ENCODE results near the gene CDK11B.
A peak's percentile ranks its signal among the peaks of the same experiment; 100 is the strongest.
"Not testable (repeated sequence)": the region's sequence is repeated elsewhere in the genome, so short reads cannot be mapped to it uniquely, and the experiment has no call there.

CDK11B gene
- 55.7 to 81.8 (median 64.2) reads per million in 4 donors for total RNA-seq

GRCh38 chr1:1658583-1659549 lies at the start of gene CDK11B:
TSS of gene CDK11B (minus strand) at chr1:1659004. CDS start at chr1:1657485, 1,519 bp downstream.
- DNase-seq, result peak; percentile 92 to 100 (median 96)

DNA sequence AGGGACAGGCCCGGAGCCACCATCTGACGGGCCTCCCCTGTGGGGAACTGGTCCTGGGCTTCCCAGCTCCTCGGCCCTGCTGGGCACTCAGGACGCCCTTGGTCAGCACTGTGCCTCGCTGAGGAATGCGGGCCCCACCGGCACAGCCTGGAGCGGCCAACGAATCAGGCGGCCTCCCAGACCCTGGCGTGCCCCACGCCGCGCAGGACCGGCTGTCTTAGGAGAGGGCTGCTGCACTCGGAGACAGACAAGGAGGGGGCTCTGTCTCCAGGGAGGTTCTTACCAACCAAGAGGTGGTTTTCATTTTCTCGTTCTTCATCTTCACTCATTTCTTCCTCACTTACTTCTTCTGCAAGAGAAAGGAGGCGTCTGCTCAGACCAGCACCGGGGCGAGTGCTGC lies 49.1 kb upstream of the CDK11B start:
- DNase-seq, result not testable (repeated sequence)

GRCh38 chr1:1707241-1707640 lies 48.4 kb upstream of the CDK11B start:
- DNase-seq, result not testable (repeated sequence)

DNA sequence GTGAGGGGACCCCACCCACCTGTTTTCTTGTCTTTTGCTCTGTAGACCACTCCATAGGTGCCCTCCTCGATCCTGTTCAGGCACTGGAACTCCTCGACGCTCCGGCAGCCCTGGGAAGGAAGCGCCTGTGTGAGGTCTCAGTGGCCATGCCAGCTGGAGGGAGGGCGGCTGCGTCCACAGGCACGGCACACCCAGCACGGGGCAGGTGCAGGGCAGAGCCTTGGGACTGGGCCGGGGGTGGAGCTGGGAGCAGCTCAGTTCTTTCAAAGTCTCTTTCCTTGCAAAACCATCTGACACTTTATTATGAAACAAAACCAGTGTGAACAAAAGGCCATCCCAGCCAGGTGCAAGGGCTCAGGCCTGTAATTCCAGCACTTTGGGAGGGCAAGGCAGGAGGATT lies 46.8 kb upstream of the CDK11B start:
- not testable (repeated sequence) for DNase-seq

GRCh38 chr1:1704284-1704957 lies 45.6 kb upstream of the CDK11B start:
- DNase-seq, result not testable (repeated sequence)

GRCh38 chr1:1703796-1704195 lies 45.0 kb upstream of the CDK11B start:
- no peak for DNase-seq

GRCh38 chr1:1702506-1702905 lies 43.7 kb upstream of the CDK11B start:
- DNase-seq, result not testable (repeated sequence)

- DNase-seq, result not testable (repeated sequence)
These were observed 41.8 kb upstream of the CDK11B start for GRCh38 chr1:1700557-1700956.

GRCh38 chr1:1700067-1700466 lies 41.3 kb upstream of the CDK11B start:
- not testable (repeated sequence) for DNase-seq

- not testable (repeated sequence) for DNase-seq
These were observed 40.3 kb upstream of the CDK11B start for GRCh38 chr1:1699061-1699460.

DNA sequence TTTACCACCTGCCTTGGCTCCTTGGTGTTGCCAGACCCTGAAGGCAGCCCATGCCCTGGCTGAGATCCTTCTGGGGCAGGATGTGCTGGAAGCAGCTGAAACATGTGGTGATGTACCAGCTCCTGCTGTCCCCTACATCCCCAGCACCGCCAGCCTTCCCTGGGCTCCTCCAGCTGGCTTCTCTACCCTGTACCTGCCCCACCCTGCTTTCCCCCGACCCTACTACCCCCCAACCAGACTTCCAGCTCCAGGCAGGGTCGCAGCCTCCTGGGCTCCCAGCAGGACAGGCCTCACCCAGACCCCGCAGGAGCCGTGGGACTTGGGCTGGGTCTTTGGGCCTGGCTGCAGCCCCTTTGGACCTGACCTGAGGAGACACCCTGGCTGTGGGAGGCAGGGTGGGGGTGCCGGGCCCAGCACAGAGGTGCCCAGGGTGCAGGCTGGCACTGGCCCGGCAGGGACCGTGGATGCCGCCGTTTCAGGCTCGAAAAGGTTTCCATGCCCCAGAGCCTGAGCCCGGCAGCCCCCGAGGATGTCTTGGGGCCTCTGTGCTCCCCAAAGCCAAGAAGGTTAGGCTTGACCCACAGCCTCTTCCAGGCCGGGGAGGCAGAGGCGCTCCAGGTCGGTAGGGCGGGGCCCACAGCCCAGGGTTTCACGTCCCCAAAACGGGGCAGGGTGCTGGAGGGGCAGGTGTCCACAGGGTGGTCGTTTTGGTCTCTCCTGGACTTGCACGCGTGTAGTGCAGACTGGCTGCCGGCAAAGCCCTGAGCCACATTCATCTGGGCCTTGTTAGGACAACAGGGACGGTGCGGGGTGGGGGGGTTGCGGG lies 38.8 kb upstream of the CDK11B start:
- not testable (repeated sequence) for DNase-seq

DNA sequence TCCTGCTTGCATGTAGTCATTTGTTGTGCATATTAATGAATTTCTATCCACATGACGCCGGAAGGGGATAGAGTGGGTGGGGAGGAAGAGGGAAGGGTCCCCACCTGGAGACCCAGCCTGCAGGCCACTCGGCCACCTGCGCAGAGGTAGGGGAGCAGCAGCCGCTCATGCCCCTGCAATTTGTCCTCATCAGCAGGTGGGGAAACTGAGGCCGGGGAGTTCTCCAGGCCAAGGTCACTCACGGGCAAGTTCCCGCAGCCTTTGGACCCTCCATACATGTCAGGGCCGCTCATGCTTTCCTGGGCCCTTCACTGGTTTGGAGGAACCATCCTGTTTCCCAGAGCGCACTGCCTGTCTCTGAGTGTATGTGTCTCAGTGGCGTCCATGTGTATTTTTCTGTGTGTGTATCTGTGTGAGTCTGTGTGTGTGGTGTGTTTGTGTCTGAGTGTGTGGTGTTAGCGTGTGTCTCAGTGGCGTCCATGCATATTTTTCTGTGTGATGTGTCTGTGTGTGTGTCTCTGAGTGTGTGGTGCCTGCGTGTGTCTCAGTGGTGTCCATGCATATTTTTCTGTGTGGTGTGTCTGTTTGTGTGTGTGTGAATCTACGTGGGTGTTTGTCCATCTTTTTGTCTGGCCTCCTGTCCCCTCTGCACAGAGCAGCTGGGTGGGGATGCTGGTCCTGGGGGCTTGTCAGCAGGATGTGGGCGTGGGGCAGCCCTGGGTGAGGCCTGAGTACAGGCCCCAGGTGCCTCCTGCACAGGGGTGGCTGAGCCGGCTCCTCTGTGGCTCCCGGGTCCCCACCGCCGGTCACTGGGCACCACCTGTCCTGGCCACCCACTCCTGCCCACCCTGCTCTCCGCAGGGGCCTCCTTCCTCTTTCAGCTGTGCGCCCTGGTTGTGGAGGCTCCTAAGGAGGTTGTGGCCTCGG lies 37.9 kb upstream of the CDK11B start:
- DNase-seq, result not testable (repeated sequence)

- peak; percentile 87 to 94 (median 90) for DNase-seq
These were observed 34.2 kb upstream of the CDK11B start, which contains the start of gene SLC35E2B for GRCh38 chr1:1692714-1693647. TSS of gene SLC35E2B (minus strand) at chr1:1692795. CDS start at chr1:1676699, 16,096 bp downstream.

GRCh38 chr1:1692324-1692713 lies 33.5 kb upstream of the CDK11B start:
- peak in 4 of 5 donors; percentile 57 to 82 (median 68) for DNase-seq

DNA sequence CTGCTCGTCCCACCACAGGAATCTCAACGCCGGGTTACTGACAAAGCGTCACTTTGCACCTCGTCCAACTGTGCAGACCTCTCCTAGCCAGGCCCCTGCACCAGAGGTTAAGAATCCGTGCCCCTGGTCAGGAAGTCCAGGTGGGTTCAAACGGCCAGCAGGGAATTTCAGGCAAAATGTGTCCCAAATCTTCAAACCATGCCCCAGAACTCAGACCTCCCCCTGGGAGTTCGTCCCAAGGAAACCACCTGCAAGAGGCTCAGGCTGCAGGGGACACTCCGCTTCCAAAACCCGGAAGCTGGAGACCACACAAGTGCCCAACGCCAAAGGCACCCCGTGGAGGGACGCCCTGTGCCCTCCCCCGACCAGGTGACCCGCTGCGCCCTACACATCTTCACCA lies 32.6 kb upstream of the CDK11B start:
- DNase-seq, result not testable (repeated sequence)

GRCh38 chr1:1689526-1689925 lies 30.7 kb upstream of the CDK11B start:
- not testable (repeated sequence) for DNase-seq

GRCh38 chr1:1687846-1688245 lies 29.0 kb upstream of the CDK11B start:
- no peak for DNase-seq

- no peak for DNase-seq
These were observed 25.4 kb upstream of the CDK11B start for GRCh38 chr1:1684031-1684681.

GRCh38 chr1:1683104-1683905 lies 24.5 kb upstream of the CDK11B start:
- DNase-seq, result no peak
